A172 (cell line): ENCODE results near the gene GPAT2. TPM values are rescaled to one million over a fixed set of nuclear protein-coding genes. Genes with fewer than 3 reads are reported as not detected.

ENCODE experiments used
- total RNA-seq: library from RNA; depleted of rRNA; stranded (reverse); fragments of >200 nt; shearing (Covaris generic); gene quantifications from 2 replicates; pipeline ENCODE4 v1.2.3, GENCODE V29; 2014; rRNA removed

The GPAT2 gene
- total RNA-seq, 1 experiment from 2014 or later: not detected

Other genes starting within 250 kb of the GPAT2 start
- gene ANKRD36C, start 43.1 kb downstream of the GPAT2 start, total RNA-seq: 13.2 and 21.1 TPM in 2 replicates
- not detected in 2 replicates for gene ADRA2B, start 81.7 kb upstream of the GPAT2 start, total RNA-seq
- not detected in 2 replicates for gene ASTL, start 103.6 kb upstream of the GPAT2 start, total RNA-seq
- gene DUSP2, start 110.5 kb upstream of the GPAT2 start, total RNA-seq: 0.05 TPM in 1 of 2 replicates, not detected in the other
- gene STARD7, start 173.9 kb upstream of the GPAT2 start, total RNA-seq: 191 and 196 TPM in 2 replicates
- gene TMEM127, start 231.1 kb upstream of the GPAT2 start, total RNA-seq: 35.0 and 37.8 TPM in 2 replicates
- 118 and 119 TPM in 2 replicates for gene CIAO1, start 231.3 kb upstream of the GPAT2 start, total RNA-seq